GM21447 (cell line): Measurements from ENCODE around the gene CDK18.
"Not testable (repeated sequence)": the region's sequence is repeated elsewhere in the genome, so short reads cannot be mapped to it uniquely, and the experiment has no call there.

Experiments used
- ATAC-seq: cut with Tn5 transposase; IDR thresholded peaks from one replicate; pipeline ENCODE4 v1.9.1; 2021; ENCODE audit not compliant: unreplicated experiment

Gene CDK18

GRCh38 chr1:205504311-205505075 lies at the start of gene CDK18:
TSS of gene CDK18 (plus strand) at chr1:205504669. CDS start at chr1:205523168, 18,499 bp downstream.
- no peak for ATAC-seq

DNA sequence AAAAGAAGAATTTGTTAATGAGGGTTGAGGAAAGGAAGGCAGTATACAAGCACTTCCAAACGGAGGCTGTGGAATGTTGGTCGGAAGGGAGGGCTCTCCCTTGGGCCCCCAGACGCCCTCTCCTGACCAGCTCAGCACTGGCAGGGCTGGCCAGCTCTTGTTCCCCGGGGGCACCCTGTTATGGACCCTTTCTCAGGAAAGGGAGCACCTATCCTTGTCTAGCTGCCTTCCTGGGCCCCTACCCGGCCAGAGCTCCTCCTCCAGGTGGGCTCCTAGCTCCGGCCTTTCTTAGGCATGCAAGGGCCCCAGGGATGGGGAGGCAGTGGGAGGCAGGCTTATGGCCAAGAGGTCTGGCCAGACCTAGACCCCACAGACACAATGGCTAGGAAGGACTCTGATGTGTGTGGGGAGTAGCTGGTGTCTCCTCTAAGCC lies 49.5 kb upstream of the CDK18 start:
- no peak for ATAC-seq

DNA sequence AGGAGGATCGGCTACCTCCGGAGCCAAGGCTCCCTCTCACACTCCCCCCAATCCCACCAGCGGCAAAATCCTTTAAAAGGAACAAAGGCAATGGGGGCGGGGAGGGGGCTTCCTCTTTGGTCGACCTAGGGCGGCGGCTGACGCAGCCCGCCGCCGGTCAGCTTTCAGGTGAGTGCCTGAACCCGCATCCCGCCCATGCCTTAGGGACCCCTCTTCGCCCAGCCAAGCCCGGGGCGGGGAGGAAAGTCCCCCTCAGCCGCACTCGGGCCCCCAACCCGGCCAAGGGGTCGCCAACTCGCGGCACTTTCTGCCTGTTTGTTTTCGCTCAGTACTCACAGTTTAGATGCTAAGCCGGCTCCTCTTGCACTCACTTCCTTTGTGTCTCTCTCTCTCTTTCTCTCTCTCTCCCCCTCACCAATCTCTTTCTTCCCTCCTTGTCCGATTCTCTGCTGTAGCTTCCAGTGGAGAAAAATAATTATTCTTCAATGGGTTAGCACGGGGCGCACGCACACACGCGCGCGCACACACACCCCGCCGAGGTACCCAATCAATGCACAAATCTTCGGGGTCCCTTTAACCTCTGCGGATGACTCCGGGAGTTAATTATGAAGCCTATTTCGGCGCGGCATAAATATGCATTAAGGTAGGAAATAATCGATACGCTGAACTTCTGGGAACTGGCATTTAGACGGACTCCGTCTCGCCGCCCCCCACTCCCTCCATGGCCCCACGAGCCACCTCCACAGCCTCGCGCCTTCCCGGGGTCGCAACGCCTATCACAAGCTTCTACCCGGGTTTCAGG lies 48.7 kb upstream of the CDK18 start, which contains the start of gene BLACAT1:
TSS of gene BLACAT1 (minus strand) at position 465 of the 802 bp plus-strand sequence.
- no peak for ATAC-seq

DNA sequence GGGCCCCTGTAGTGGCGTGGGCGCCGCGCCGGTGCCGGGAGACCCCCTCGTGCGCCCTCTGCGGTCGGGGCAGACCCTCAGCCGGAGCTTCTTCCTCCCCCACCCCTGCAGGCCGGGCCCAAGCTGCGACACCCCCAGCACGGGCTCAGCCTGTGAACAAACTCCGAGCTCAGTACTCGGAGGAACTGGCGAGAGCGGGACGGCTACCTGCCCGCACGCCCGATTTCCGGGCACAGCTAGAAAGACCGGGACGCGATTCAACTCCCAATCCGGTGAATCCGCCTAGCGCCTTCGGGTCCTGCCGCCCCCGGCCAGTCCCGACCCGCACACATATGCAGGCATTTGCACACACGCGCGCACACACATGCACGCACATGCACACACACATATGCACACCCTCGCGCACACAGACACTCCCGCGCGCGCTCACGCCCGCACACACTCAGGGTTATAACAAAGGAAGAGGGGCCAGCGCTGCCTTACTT lies 48.0 kb upstream of the CDK18 start:
- ATAC-seq: no peak

DNA sequence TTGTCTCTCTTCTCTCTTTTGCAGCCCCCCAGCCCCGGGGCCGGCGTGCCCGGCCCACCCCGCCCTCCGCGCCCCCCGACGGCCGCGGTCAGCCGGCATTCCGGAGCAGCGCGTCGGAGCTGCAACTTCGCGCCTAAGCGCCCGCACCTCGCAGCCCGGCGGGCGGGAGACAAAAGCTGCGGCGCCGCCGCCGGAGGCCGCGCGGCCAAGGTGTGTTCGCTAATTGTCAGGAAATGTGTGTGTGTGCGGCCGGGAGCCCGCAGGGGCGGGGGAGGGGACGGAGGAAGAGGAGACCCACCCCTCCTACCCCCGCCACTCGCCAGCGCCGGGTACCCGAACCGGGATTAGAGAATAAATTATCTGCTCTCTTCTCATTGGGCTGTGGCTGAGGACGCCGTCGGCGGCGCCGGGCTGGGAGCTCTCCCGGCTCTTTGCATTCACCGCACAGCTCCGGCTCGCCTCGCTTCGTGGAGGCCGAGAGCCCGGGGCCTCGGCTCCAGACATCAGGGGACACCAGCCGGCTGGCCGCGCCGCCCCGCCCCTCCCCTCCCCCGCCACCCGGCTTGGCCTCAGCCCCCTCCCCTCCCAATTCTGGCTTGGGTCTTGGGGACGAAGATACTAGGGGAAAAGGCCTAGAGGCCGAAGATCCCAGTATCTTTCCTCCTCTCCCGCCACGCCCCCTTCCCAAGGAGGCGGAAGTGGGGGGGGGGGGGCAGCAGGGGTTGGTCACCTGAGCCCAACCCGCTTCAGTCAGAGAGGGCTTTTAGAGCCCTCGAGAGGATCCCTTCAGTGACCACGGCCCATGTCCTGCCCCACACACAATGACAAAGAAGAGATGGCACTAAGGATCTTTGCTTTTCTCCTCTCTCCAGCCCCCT lies 47.4 kb upstream of the CDK18 start:
- ATAC-seq: no peak

DNA sequence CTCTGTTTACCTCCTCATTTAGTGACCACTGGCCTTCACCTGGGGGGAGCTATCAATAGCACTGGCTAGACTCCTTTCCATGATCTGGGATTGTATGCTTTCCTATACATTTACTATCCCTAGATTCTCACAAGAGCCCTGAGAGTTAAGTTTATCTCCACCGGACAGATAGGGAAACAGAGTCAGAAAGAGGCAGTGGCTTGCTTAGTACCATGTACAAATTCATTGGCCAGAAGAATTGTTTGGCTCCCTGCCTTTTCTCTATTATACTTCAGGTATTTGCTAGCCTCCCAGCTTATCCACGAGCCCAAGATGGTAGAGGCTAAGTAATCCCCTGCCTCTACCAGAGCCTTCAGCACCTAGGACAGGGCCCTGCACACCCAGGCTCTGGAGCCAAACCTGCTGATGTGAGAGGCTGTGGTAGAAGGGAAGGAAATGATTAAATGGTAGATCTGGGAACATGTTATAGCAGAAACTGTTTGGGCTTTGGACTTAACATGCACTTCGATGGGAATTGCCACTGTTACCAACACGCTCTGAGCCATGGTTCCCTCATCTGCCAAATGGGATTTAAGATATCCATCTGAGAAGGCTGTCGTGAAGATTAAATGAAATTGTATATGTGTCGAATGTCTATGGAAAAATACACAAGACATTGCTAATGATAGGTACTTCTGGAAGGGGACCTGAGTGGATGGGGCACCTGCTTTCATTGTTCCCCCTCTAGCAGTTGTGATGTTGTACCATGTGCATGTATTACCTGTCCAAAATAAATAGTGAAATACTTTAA lies 45.5 kb upstream of the CDK18 start:
- ATAC-seq: no peak

GRCh38 chr1:205465392-205465791 lies 39.1 kb upstream of the CDK18 start:
- no peak for ATAC-seq

DNA sequence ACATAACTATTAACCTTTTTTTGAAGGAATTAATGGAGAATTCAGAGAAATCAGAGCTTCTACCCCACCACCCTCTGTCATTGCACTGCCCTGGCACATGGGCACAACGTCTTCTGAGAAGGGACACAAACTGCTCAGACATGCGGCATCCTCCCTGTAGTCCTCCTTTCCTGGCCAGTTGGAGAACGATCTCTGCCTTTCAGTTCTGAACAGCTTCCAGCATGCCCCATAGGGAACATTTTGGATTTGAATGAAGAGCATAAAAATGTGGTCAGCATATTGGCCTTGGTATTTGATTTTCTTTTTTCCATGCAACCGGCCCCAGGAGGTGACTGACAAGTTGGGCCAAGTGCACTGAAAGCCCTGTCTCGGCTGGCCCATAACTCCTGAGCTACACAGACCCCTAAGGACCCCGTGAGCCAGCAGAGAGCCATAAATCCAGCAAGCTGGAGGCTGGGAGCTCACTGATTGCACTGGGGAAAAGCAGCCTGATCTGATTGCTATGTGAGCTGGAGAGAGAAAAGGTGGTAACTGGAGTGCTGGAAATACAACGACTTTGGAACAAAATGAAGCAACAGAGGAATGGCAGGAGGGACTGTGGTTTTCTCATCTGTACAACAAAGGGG lies 37.8 kb upstream of the CDK18 start:
- no peak for ATAC-seq

GRCh38 chr1:205470131-205470530 lies 34.3 kb upstream of the CDK18 start:
- no peak for ATAC-seq

- no peak for ATAC-seq
Measured at GRCh38 chr1:205472737-205473441, 31.6 kb upstream of the CDK18 start.

GRCh38 chr1:205473475-205473874 lies 31.0 kb upstream of the CDK18 start:
- no peak for ATAC-seq

DNA sequence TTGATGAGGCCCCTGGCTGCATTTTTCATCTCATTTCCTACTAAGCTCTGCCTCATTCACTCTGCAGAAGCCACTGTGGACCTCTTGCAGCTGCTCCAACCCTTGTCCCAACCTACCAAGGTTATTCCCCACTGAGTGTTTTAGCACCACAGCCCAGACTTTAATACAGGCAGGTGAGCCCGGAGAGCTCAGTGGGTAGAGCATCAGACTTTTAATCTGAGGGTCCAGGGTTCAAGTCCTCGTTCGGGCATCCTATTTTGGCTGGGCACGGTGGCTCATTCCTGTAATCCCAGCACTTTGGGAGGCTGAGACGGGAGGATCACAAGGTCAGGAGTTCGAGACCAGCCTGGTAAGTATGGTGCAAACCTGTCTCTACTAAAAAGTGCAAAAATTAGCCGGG lies 30.5 kb upstream of the CDK18 start:
- no peak for ATAC-seq

GRCh38 chr1:205474571-205474970 lies 29.9 kb upstream of the CDK18 start:
- no peak for ATAC-seq

DNA sequence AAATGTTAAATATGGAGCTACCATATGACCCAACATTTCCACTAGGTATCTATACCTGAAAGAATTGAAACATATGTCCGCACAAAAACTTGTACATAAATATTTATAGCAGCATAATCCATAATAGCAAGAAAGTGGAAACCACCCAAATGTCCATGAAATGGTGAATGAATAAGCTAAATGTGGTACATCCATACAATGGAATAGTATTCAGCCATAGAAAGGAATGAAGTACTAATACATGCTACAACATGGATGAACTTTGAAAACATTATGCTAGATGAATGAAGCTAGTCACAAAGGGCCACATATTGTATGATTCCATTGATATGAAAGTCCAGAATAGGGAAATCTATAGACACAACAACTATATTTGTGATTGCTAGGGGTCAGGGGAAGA lies 28.6 kb upstream of the CDK18 start:
- ATAC-seq: no peak

- no peak for ATAC-seq
Measured at GRCh38 chr1:205476648-205477047, 27.8 kb upstream of the CDK18 start.

- no peak for ATAC-seq
Measured at GRCh38 chr1:205477121-205477758, 27.2 kb upstream of the CDK18 start.

DNA sequence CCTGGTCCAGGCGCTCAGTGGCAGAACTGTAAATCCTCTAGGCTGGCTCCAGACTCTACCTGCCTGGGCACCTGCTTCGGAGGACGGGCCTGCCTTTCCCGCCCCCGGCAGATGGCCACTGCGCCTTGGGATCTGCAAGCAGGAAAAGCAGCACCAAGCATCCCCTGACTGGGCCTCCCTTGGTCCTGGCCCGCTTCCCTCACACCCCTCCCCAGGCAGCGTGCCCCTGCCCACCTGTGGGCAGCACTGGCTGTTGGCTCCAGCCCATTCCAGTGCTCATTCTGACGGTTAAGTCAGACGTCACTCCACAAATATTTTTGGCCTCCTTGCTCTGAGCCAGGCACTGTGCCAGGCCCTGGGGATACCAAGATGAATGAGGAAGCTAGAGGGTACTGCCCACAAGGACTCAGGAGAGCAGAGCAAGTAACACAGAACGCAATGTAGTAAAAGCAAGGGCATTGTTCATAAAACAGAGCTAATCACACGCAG lies 26.7 kb upstream of the CDK18 start:
- no peak for ATAC-seq

- not testable (repeated sequence) for ATAC-seq
Measured at GRCh38 chr1:205478985-205479384, 25.5 kb upstream of the CDK18 start.
